Spleen (tissue), 11 donors: ENCODE data around the gene EHMT1. TPM values are rescaled to one million over a fixed set of nuclear protein-coding genes. Genes with fewer than 3 reads are reported as not detected.
A peak's percentile ranks its signal among the peaks of the same experiment; 100 is the strongest.

ENCODE experiments used
- DNase-seq: peaks from one replicate; pipeline ENCODE4 v3.0.0-alpha.2; 2020
- H3K27ac ChIP-seq, 8 donors: fragments of 200-600 bp; sonication (generic) in 7 of 8; 1 replicate in 4 of 8; 2 replicates in 4 of 8; pipeline versions ENCODE4 v1.5.0 to v1.8.0; 2016 to 2021; ENCODE audit warnings: inconsistent platforms in 4 of 8, mild to moderate bottlenecking in 4 of 8, moderate library complexity in 1 of 8
- H3K27me3 ChIP-seq, 7 donors: fragments of 200-600 bp; sonication (generic) in 6 of 7; replicated peaks in 1 of 7; 1 replicate in 4 of 7; 2 replicates in 3 of 7; pipeline versions ENCODE4 v1.5.0 to v1.8.0; 2016 to 2021; ENCODE audit warnings: inconsistent platforms in 3 of 7, mild to moderate bottlenecking in 1 of 7
- H3K36me3 ChIP-seq, 6 donors: fragments of 200-600 bp; sonication (generic) in 5 of 6; 1 replicate in 4 of 6; 2 replicates in 2 of 6; pipeline versions ENCODE4 v1.5.0 to v1.8.0; 2016 to 2021; ENCODE audit warnings: inconsistent platforms in 2 of 6
- H3K4me1 ChIP-seq, 6 donors: fragments of 200-600 bp; sonication (generic) in 5 of 6; 1 replicate in 3 of 6; 2 replicates in 3 of 6; pipeline versions ENCODE4 v1.5.0 to v1.8.0; 2016 to 2021; ENCODE audit warnings: inconsistent platforms in 3 of 6
- H3K4me3 ChIP-seq, 8 donors: fragments of 200-600 bp; sonication (generic) in 7 of 8; 1 replicate in 4 of 8; 2 replicates in 4 of 8; pipeline versions ENCODE4 v1.5.0 to v1.8.0; 2016 to 2021; ENCODE audit warnings: inconsistent platforms in 4 of 8, mild to moderate bottlenecking in 4 of 8, moderate library complexity in 2 of 8
- H3K9me3 ChIP-seq, 8 donors: fragments of 200-600 bp; sonication (generic) in 7 of 8; 1 replicate in 4 of 8; 2 replicates in 4 of 8; pipeline versions ENCODE4 v1.5.0 to v1.8.0; 2016 to 2021; ENCODE audit warnings: inconsistent platforms in 4 of 8
- CTCF ChIP-seq, 11 experiments: fragments of 200-600 bp in 7 of 11; fragments of 450-650 bp in 4 of 11; sonication (generic) in 4 of 11; IDR thresholded peaks in 8 of 11; conservative IDR thresholded peaks in 3 of 11; 1 replicate in 7 of 11; 2 replicates in 4 of 11; pipeline versions ENCODE4 v1.4.0 to v1.8.0; 2016 to 2021; ENCODE audit warnings: antibody characterized with exemption in 11 of 11, inconsistent platforms in 4 of 11, mild to moderate bottlenecking in 1 of 11
- POLR2A ChIP-seq, 3 donors: fragments of 450-650 bp; IDR thresholded peaks; one replicate each; pipeline ENCODE4 v1.5.1; 2017; ENCODE audit warnings: antibody characterized with exemption in 3 of 3, mild to moderate bottlenecking in 1 of 3
- POLR2AphosphoS5 ChIP-seq, 3 donors: sonication (generic); formaldehyde crosslinking; IDR thresholded peaks; one replicate each; pipeline ENCODE4 v1.5.1; 2017; ENCODE audit warnings: antibody characterized with exemption in 3 of 3
- WGBS, 5 donors: extraction: QIAGEN DNeasy Blood & Tissue Kit in 3 of 5; methylation state at CpG; one replicate each; pipeline versions ENCODE4 v1.1.5 to v1.1.7; 2013 to 2018; 5-methylcytosine and 5-hydroxymethylcytosine counted together
- intact Hi-C: fragments of 100-400 bp; cut with DNase I; formaldehyde crosslinking; loops from one replicate; pipeline ENCODE4 v1.15.0; 2023; ENCODE audit warnings: low total_unique reads
- polyA plus RNA-seq, 3 donors: library from polyadenylated mRNA; stranded (reverse); fragments of 200-250 nt; gene quantifications; one replicate each; pipeline ENCODE4 v1.2.1, GENCODE V29; 2013
- total RNA-seq, 7 donors: library from RNA; depleted of rRNA in 3 of 7; stranded (reverse); fragments of >200 nt in 3 of 7; fragmentation: NEBNext Ultra II Directional in 4 of 7; extraction: Animal tissue kit (Norgen Biotek cat#: 25700) in 4 of 7; gene quantifications; one replicate each; pipeline versions ENCODE4 v1.1.0 to v1.2.1, GENCODE V29; 2016 to 2021
- donor health status: healthy with polysubstance abuse.
- donor health status: DM: no; HTN: no; CAD: no; lungs with moderate emphysema.
- donor health status: DM: no; HTN: no; CAD: no.
- donor health status: Bipolar disorder and iron deficiency.
- donor health status: healthy.
- donor health status: DM: no; HTN: no; CAD: no.
- donor health status: DM: yes; HTN: yes; CAD: no.

EHMT1 gene
- total and polyA plus RNA-seq, 10 donors: 35.5 to 163 (median 122) TPM

- intact Hi-C loops: no loop called here
- DNase-seq: peak; percentile 52
- WGBS, 5 donors: 96 to 98% (median 96%) methylated on average over 28 to 29 of the region's 29 CpGs
- H3K27ac ChIP-seq: no peak overlapping the region
- TF ChIP-seq POLR2A (IDR thresholded peaks at IDR 0.05) (no peak), POLR2AphosphoS5 (IDR thresholded peaks at IDR 0.05) (peak in 1 of 3 donors; percentile 21), CTCF (IDR thresholded peaks at IDR 0.05 in 8 of 11, conservative IDR thresholded peaks at IDR 0.05 in 3 of 11) (no peak)
- no peaks in the 10 kb centered on the region for H3K4me1 ChIP-seq
- H3K36me3 ChIP-seq: peaks cover 5 to 93% (median 80%) of the 10 kb centered on the region in 6 donors
- H3K27me3 ChIP-seq: no peaks in the 10 kb centered on the region
- H3K9me3 ChIP-seq: no peaks in the 10 kb centered on the region
- H3K4me3 ChIP-seq: no peak overlapping the region
These were observed 163.2 kb downstream of the EHMT1 start for GRCh38 chr9:137781906-137782585.

DNA sequence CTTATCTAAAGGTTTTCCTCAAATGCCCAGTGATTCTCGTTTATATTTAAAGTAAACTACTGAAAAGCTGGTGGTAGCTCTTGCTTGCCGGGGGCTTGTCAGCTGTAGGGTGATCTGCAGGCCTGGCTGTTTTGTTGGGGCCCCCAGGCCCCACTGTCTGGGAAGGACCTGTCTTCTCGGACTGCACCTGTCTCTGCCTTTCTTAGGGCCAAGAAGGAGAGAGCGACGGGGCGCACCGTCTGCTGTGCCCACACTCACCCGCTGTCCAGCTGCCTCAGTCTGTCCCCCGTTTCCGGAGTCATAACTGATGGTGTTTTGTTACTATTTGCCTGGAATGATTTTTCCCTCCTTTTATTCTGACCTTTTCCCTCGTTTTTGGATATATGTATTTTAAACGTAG, 164.7 kb downstream of the EHMT1 start:
- intact Hi-C loops: no loop called here
- Histone ChIP-seq H3K9me3 (no peaks in the 10 kb centered on the region), H3K4me3 (no peak overlapping the region), H3K27me3 (no peaks in the 10 kb centered on the region), H3K4me1 (peaks cover 0 to 4% (median 0%) of the 10 kb centered on the region in 6 donors), H3K36me3 (peaks cover 5 to 93% (median 76%) of the 10 kb centered on the region in 6 donors), H3K27ac (no peak overlapping the region)
- TF ChIP-seq CTCF (IDR thresholded peaks at IDR 0.05 in 8 of 11, conservative IDR thresholded peaks at IDR 0.05 in 3 of 11): no peak
- TF ChIP-seq POLR2A (IDR thresholded peaks at IDR 0.05): no peak
- no peak for TF ChIP-seq POLR2AphosphoS5 (IDR thresholded peaks at IDR 0.05)
- DNase-seq: peak; percentile 29
- whole genome bisulfite sequencing, 5 donors: 93 to 96% (median 94%) methylated on average over 12 of the region's 12 CpGs

DNA sequence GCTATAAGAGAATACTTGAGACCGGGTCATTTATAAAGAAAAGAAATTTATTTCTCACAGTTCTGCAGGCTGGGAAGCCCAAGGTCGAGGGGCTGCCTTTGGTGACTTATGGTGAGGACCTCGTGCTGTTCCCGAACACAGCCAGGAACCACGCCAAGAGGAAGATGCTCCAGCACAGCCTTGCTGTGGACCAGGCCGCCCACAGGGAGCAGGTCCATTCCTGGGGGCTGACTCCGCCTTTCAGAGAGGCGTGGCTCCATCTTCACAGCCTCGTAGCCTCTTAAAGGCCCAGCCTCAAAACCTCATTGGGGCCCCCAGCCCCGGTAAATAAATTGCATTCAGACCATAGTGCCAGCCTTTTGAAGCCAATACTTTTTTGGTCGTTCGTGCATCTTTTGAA, 165.2 kb downstream of the EHMT1 start:
- peaks cover 0 to 9% (median 0%) of the 10 kb centered on the region in 6 donors for H3K4me1 ChIP-seq
- intact Hi-C loops: no loop called here
- H3K9me3 ChIP-seq: no peaks in the 10 kb centered on the region
- peak; percentile 40 for DNase-seq
- peaks cover 4 to 93% (median 75%) of the 10 kb centered on the region in 6 donors for H3K36me3 ChIP-seq
- TF ChIP-seq CTCF (IDR thresholded peaks at IDR 0.05 in 8 of 11, conservative IDR thresholded peaks at IDR 0.05 in 3 of 11): no peak
- TF ChIP-seq POLR2AphosphoS5 (IDR thresholded peaks at IDR 0.05): no peak
- no peak overlapping the region for H3K4me3 ChIP-seq
- H3K27me3 ChIP-seq: no peaks in the 10 kb centered on the region
- whole genome bisulfite sequencing, 5 donors: 87 to 92% (median 90%) methylated on average over 12 of the region's 12 CpGs
- no peak overlapping the region for H3K27ac ChIP-seq

DNA sequence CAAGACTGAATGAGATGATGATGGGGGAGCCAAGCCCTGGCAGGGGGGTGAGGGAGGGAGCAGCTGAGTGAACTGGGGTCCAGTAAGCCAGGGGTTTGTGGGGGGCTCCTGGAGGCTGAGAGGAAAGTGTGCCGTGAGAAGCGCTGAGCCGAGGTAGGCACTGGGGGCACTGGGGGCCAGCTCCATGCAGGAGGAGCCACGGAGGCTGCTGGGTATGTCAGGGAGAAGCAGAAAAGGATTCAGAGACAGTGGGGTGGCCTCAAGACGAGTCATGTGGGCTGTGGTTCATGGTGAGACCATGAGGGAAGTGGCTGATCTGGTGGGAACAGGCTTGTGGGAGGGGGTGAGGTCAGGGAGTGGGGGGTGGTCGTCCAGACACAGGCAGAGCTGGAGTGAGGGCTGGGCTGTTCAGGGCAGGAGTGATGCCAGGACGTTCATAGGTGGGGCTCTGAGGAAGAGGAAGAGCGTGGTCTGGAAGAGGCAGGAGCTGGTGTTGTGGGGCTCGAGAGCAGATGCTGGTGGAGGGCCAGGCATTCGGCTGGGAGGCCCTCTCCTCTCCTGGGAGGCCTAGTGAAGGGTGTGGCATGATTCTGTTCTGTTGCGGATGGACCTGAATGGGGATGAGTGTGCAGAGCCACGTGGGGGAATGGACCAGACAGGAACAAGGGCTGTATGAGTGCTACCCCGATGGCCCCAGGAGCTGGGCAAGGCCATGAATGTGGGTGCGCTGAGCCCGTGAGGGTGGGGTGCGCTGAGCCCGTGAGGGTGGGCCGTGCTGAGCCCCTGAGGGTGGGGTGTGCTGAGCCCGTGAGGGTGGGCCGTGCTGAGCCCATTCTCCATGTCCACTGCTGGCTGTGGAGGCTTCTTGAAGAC, 166.1 kb downstream of the EHMT1 start:
- Histone ChIP-seq H3K27me3 (no peaks in the 10 kb centered on the region), H3K4me1 (peaks cover 0 to 14% (median 0%) of the 10 kb centered on the region in 6 donors), H3K4me3 (no peak overlapping the region), H3K9me3 (no peaks in the 10 kb centered on the region), H3K27ac (no peak overlapping the region), H3K36me3 (peaks cover 2 to 93% (median 71%) of the 10 kb centered on the region in 6 donors)
- 82 to 85% (median 84%) methylated on average over 19 to 20 of the region's 20 CpGs for WGBS, 5 donors
- peak; percentile 23 for DNase-seq
- intact Hi-C loops: no loop called here
- TF ChIP-seq CTCF (IDR thresholded peaks at IDR 0.05 in 8 of 11, conservative IDR thresholded peaks at IDR 0.05 in 3 of 11) (no peak), POLR2AphosphoS5 (IDR thresholded peaks at IDR 0.05) (no peak), POLR2A (IDR thresholded peaks at IDR 0.05) (no peak)
